ENCODE results near the gene METTL16. TPM values are rescaled to one million over a fixed set of nuclear protein-coding genes. Genes with fewer than 3 reads are reported as not detected.

Gene METTL16
- total RNA-seq, 1 experiment from 2014 or later = 29.9 TPM

- Histone ChIP-seq H3K4me3 (peak overlapping the region; percentile 73), H3K9me3 (replicated peaks) (no peaks in the 10 kb centered on the region), H3K4me1 (peaks cover 14% of the 10 kb centered on the region), H3K36me3 (no peaks in the 10 kb centered on the region), H3K27me3 (no peaks in the 10 kb centered on the region), H3K27ac (no peak overlapping the region)
- DNase-seq = no peak
These were observed 117.5 kb downstream of the METTL16 start for GRCh38 chr17:2393954-2394749.

GRCh38 chr17:2393174-2393953 lies 118.3 kb downstream of the METTL16 start:
- Histone ChIP-seq H3K27me3 (no peaks in the 10 kb centered on the region), H3K36me3 (no peaks in the 10 kb centered on the region), H3K4me1 (peaks cover 11% of the 10 kb centered on the region), H3K9me3 (replicated peaks) (no peaks in the 10 kb centered on the region), H3K27ac (peak overlapping the region; percentile 93), H3K4me3 (peak overlapping the region; percentile 73)
- DNase-seq = peak; percentile 78 to 85

GRCh38 chr17:2392252-2393173 lies 119.2 kb downstream of the METTL16 start:
- DNase-seq = peak; percentile 90
- peaks cover 9% of the 10 kb centered on the region; the same call in 1 of the 2 replicates for H3K4me1 ChIP-seq
- peak overlapping the region; percentile 73 for H3K4me3 ChIP-seq
- peak overlapping the region; percentile 93 for H3K27ac ChIP-seq
- H3K36me3 ChIP-seq = no peaks in the 10 kb centered on the region
- H3K27me3 ChIP-seq = no peaks in the 10 kb centered on the region
- H3K9me3 ChIP-seq (replicated peaks) = no peaks in the 10 kb centered on the region

- Histone ChIP-seq H3K27me3 (no peaks in the 10 kb centered on the region), H3K27ac (peak overlapping the region; percentile 12; the same call in 1 of the 2 replicates), H3K4me1 (peaks cover 9% of the 10 kb centered on the region; the same call in 1 of the 2 replicates), H3K9me3 (replicated peaks) (no peaks in the 10 kb centered on the region), H3K36me3 (no peaks in the 10 kb centered on the region), H3K4me3 (peak overlapping the region; percentile 73)
- DNase-seq = no peak
These were observed 120.0 kb downstream of the METTL16 start for GRCh38 chr17:2391597-2392251.

GRCh38 chr17:2390199-2390836 lies 121.4 kb downstream of the METTL16 start:
- H3K4me3 ChIP-seq = no peak overlapping the region
- H3K36me3 ChIP-seq = no peaks in the 10 kb centered on the region
- DNase-seq = no peak
- H3K9me3 ChIP-seq (replicated peaks) = no peaks in the 10 kb centered on the region
- no peaks in the 10 kb centered on the region for H3K27me3 ChIP-seq
- no peak overlapping the region for H3K27ac ChIP-seq
- peaks cover 13% of the 10 kb centered on the region; the same call in 1 of the 2 replicates for H3K4me1 ChIP-seq

GRCh38 chr17:2388683-2389055 lies 123.0 kb downstream of the METTL16 start:
- Histone ChIP-seq H3K4me1 (peaks cover 15% of the 10 kb centered on the region; the same call in 1 of the 2 replicates), H3K27ac (no peak overlapping the region), H3K4me3 (no peak overlapping the region), H3K27me3 (no peaks in the 10 kb centered on the region), H3K36me3 (no peaks in the 10 kb centered on the region), H3K9me3 (replicated peaks) (no peaks in the 10 kb centered on the region)
- DNase-seq = no peak

GRCh38 chr17:2388020-2388682 lies 123.5 kb downstream of the METTL16 start:
- H3K9me3 ChIP-seq (replicated peaks) = no peaks in the 10 kb centered on the region
- no peak for DNase-seq
- H3K36me3 ChIP-seq = no peaks in the 10 kb centered on the region
- H3K27ac ChIP-seq = no peak overlapping the region
- no peaks in the 10 kb centered on the region for H3K27me3 ChIP-seq
- H3K4me1 ChIP-seq = peaks cover 16% of the 10 kb centered on the region; the same call in 1 of the 2 replicates
- no peak overlapping the region for H3K4me3 ChIP-seq

- Histone ChIP-seq H3K4me3 (no peak overlapping the region), H3K27ac (no peak overlapping the region), H3K36me3 (no peaks in the 10 kb centered on the region), H3K4me1 (peaks cover 16% of the 10 kb centered on the region; the same call in 1 of the 2 replicates), H3K27me3 (no peaks in the 10 kb centered on the region), H3K9me3 (replicated peaks) (no peaks in the 10 kb centered on the region)
- DNase-seq = no peak
These were observed 124.3 kb downstream of the METTL16 start for GRCh38 chr17:2387086-2388019.

- H3K4me3 ChIP-seq = no peak overlapping the region
- no peaks in the 10 kb centered on the region for H3K27me3 ChIP-seq
- H3K9me3 ChIP-seq (replicated peaks) = no peaks in the 10 kb centered on the region
- H3K36me3 ChIP-seq = no peaks in the 10 kb centered on the region
- peak; percentile 58 to 64 for DNase-seq
- no peak overlapping the region for H3K27ac ChIP-seq
- peaks cover 15% of the 10 kb centered on the region; the same call in 1 of the 2 replicates for H3K4me1 ChIP-seq
These were observed 125.1 kb downstream of the METTL16 start for GRCh38 chr17:2386400-2387085.

GRCh38 chr17:2385240-2386210 lies 126.2 kb downstream of the METTL16 start:
- Histone ChIP-seq H3K4me3 (no peak overlapping the region), H3K9me3 (replicated peaks) (no peaks in the 10 kb centered on the region), H3K36me3 (no peaks in the 10 kb centered on the region), H3K27me3 (no peaks in the 10 kb centered on the region), H3K4me1 (peaks cover 15% of the 10 kb centered on the region; the same call in 1 of the 2 replicates), H3K27ac (no peak overlapping the region)
- DNase-seq = no peak
